Endothelial cell of umbilical vein (primary cell): ENCODE measurements around the gene TBC1D8. TPM values are rescaled to one million over a fixed set of nuclear protein-coding genes. Genes with fewer than 3 reads are reported as not detected.

Source experiments
- BruUV-seq: library from RNA; stranded (reverse); fragments of 400-500 nt; replicated peaks from 2 replicates; lab custom pipeline; 2021; lab: Mats Ljungman, UMichigan
- CTCF ChIA-PET: fragments of 300-600, 350-600 bp; sonication (Branson Sonifier 250); formaldehyde crosslinking; loops from one replicate; lab custom pipeline; 2021; ENCODE audit warnings: antibody characterized with exemption, inconsistent platforms; lab: Charles Lee
- POLR2A ChIA-PET: fragments of 300-600, 350-600 bp; sonication (Branson Sonifier 250); formaldehyde crosslinking; loops from one replicate; lab custom pipeline; 2021; ENCODE audit warnings: antibody characterized with exemption, inconsistent platforms; lab: Charles Lee
- DNase-seq: peaks from one replicate; pipeline ENCODE4 v3.0.0-alpha.2; 2011; ENCODE audit warnings: low read depth, low spot score
- FAIRE-seq: peaks from 2 replicates; lab custom pipeline; 2011; peaks lifted over from hg19 to GRCh38; lab: Jason Lieb, UNC
- H2AFZ ChIP-seq: 2 replicates; pipeline ENCODE4 v1.6.0; 2012; ENCODE audit warnings: low read depth, low read length, control low read depth, inconsistent platforms
- H3K27ac ChIP-seq: 2 replicates; pipeline ENCODE4 v1.5.1; 2011; ENCODE audit warnings: low read depth, mild to moderate bottlenecking, control low read depth, low read length, moderate library complexity; ENCODE audit not compliant: insufficient read depth
- H3K27me3 ChIP-seq, 2 experiments: 2 replicates each; pipeline versions ENCODE4 v1.6.0 to v1.6.1; 2011; ENCODE audit warnings: low read length in 2 of 2, mixed read lengths in 1 of 2; ENCODE audit not compliant: control insufficient read depth in 2 of 2, insufficient read depth in 2 of 2
- H3K36me3 ChIP-seq, 2 experiments: 2 replicates in 1 of 2; 3 replicates in 1 of 2; pipeline ENCODE4 v1.5.1; 2011; ENCODE audit warnings: low read length in 2 of 2, mild to moderate bottlenecking in 1 of 2, moderate library complexity in 1 of 2; ENCODE audit not compliant: control insufficient read depth in 2 of 2, insufficient read depth in 2 of 2; ENCODE audit errors: extremely low read depth in 1 of 2
- H3K4me1 ChIP-seq: 3 replicates; pipeline ENCODE4 v1.5.1; 2011; ENCODE audit warnings: mild to moderate bottlenecking, low read length; ENCODE audit not compliant: control insufficient read depth, insufficient read depth; ENCODE audit errors: extremely low read depth
- H3K4me2 ChIP-seq: 2 replicates; pipeline ENCODE4 v1.6.1; 2011; ENCODE audit warnings: low read length, control low read depth, mixed read lengths; ENCODE audit not compliant: insufficient read depth
- H3K4me3 ChIP-seq, 3 experiments: fragments of 200-600 bp in 1 of 3; sonication (generic), shearing (Covaris generic) in 1 of 3; replicated peaks in 1 of 3; 2 replicates each; pipeline ENCODE4 v1.5.1; 2011 to 2016; ENCODE audit warnings: control low read depth in 3 of 3, low read length in 3 of 3, mild to moderate bottlenecking in 2 of 3, inconsistent platforms in 1 of 3, low read depth in 1 of 3, moderate library complexity in 1 of 3; ENCODE audit not compliant: insufficient read depth in 1 of 3
- H3K79me2 ChIP-seq: 2 replicates; pipeline ENCODE4 v1.6.0; 2012; ENCODE audit warnings: low read length, inconsistent platforms; ENCODE audit not compliant: control insufficient read depth, insufficient read depth
- H3K9ac ChIP-seq: replicated peaks from 2 replicates; pipeline ENCODE3; 2011; ENCODE audit warnings: low read length, control low read depth; ENCODE audit not compliant: insufficient read depth; ENCODE audit errors: extremely low read depth
- H3K9me1 ChIP-seq: replicated peaks from 3 replicates; pipeline ENCODE4 v1.6.0; 2011; ENCODE audit warnings: mild to moderate bottlenecking, low read length; ENCODE audit not compliant: control insufficient read depth, insufficient read depth; ENCODE audit errors: extremely low read depth
- H3K9me3 ChIP-seq: replicated peaks from 2 replicates; pipeline ENCODE4 v1.5.1; 2012; ENCODE audit warnings: low read length, inconsistent platforms; ENCODE audit not compliant: control insufficient read depth, insufficient read depth
- H4K20me1 ChIP-seq: replicated peaks from 2 replicates; pipeline ENCODE3; 2011; ENCODE audit warnings: mild to moderate bottlenecking, low read length; ENCODE audit not compliant: control insufficient read depth, insufficient read depth; ENCODE audit errors: extremely low read depth
- EZH2 ChIP-seq: IDR thresholded peaks from 2 replicates; pipeline ENCODE4 v1.6.1; 2012; ENCODE audit warnings: borderline replicate concordance, low read depth, mild to moderate bottlenecking, moderate library complexity, low read length, inconsistent platforms; ENCODE audit not compliant: severe bottlenecking
- FOS ChIP-seq: IDR thresholded peaks from 2 replicates; pipeline ENCODE4 v1.6.1; 2011; ENCODE audit warnings: mild to moderate bottlenecking, low read length, moderate library complexity, borderline replicate concordance; ENCODE audit not compliant: insufficient read depth
- GATA2 ChIP-seq: IDR thresholded peaks from 2 replicates; pipeline ENCODE4 v1.7.0; 2011; ENCODE audit warnings: low read depth, mild to moderate bottlenecking, moderate library complexity, mixed read lengths, low read length; ENCODE audit not compliant: insufficient read length, insufficient read depth
- JUN ChIP-seq: IDR thresholded peaks from 2 replicates; pipeline ENCODE4 v1.6.1; 2011; ENCODE audit warnings: borderline replicate concordance, low read depth; ENCODE audit not compliant: insufficient read length, insufficient read depth
- MAX ChIP-seq: IDR thresholded peaks from 2 replicates; pipeline ENCODE4 v1.6.1; 2011; ENCODE audit not compliant: insufficient read depth, insufficient read length
- MYC ChIP-seq: IDR thresholded peaks from one replicate; pipeline ENCODE4 v1.6.1; 2011; ENCODE audit warnings: mild to moderate bottlenecking, low read depth, low read length
- POLR2A ChIP-seq: IDR thresholded peaks from 2 replicates; pipeline ENCODE4 v1.6.1; 2012; ENCODE audit warnings: low read depth, mild to moderate bottlenecking, control low read depth, low read length
- POLR2AphosphoS5 ChIP-seq: IDR thresholded peaks from 2 replicates; pipeline ENCODE4 v1.6.1; 2012; ENCODE audit warnings: low read depth, mild to moderate bottlenecking, control low read depth, low read length, moderate library complexity; ENCODE audit not compliant: insufficient read depth
- dilution Hi-C: fragments of 300-500 bp; cut with MboI; formaldehyde crosslinking; loops from one replicate; pipeline ENCODE4 v1.15.0; 2019; ENCODE audit warnings: low sequenced_read_pairs; ENCODE audit not compliant: extremely low pct_ligation_motif_present
- intact Hi-C: fragments of 100-400 bp; cut with micrococcal nuclease; formaldehyde crosslinking; loops from one replicate; pipeline ENCODE4 v1.10.0; 2022
- polyA plus RNA-seq, 4 experiments: library from polyadenylated mRNA; depleted of rRNA in 3 of 4; stranded (reverse) in 3 of 4; unstranded in 1 of 4; fragments of >200 nt; gene quantifications; 2 replicates each; pipeline versions ENCODE4 v1.2.1 to v1.2.3, GENCODE V29; 2011 to 2012; ENCODE audit warnings: missing spikeins in 1 of 4
- total RNA-seq: library from RNA; stranded (reverse); gene quantifications from 2 replicates; pipeline ENCODE4 v1.2.3, GENCODE V29; 2021
- TF ChIP-seq, protein P1 (sequence below), 2 donors: IDR thresholded peaks; 1 replicate in 1 of 2; 2 replicates in 1 of 2; pipeline ENCODE4 v1.5.1; 2011; ENCODE audit warnings: low read length in 2 of 2, mild to moderate bottlenecking in 2 of 2, moderate library complexity in 2 of 2, control low read depth in 1 of 2, inconsistent platforms in 1 of 2, low read depth in 1 of 2; ENCODE audit not compliant: insufficient read depth in 1 of 2; ENCODE audit errors: extremely low read depth in 1 of 2

The TBC1D8 gene
- total and polyA plus RNA-seq, 2 donors (not counting 3 experiments of a cell fraction or from before 2014, with no cell fraction given): 28.5 to 32.1 TPM

DNA sequence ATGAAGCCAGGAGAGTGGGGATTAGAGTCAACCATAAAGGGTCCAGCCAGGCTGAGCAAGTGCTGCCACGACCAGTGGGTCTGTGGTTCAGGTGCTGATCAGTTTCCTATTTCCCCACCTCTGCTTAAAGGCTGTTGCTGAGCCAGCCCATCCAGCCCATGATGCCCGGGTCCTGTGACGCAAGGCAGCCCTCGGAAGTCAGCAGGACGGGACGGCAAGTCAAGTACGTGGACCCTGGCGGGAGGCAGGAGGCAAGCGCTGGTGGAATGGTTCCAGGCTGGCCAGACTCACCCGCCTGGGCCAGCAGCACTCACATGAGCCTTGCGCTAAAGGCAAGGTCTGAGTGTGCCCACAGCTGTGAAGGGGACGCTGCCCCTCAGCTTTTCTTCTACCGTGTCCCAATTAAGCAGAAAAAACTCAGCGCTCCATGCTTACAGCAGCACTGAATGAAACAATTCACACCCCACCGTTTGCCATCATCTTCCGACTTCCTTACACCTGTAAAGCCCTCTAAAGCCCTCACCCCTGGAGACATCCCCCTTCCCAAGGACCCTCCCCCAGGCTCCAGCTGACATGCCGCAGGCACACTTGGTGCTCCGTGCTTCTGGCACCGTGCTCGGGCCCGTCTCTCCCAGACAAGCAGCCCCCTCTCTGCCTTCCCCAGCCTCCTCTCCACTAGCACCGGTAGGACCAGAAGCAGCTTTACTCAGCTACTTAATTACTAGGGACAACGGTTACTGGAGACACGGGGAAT is 160.4 kb downstream of the TBC1D8 start:
- no peak for DNase-seq
- no peaks in the 10 kb centered on the region for H4K20me1 ChIP-seq
- H3K27ac ChIP-seq: no peak overlapping the region
- H2AFZ ChIP-seq: no peak overlapping the region
- H3K79me2 ChIP-seq: no peaks in the 10 kb centered on the region
- no peaks in the 10 kb centered on the region for H3K27me3 ChIP-seq
- H3K9me1 ChIP-seq: no peaks in the 10 kb centered on the region
- intact Hi-C loops (no loop called here), dilution Hi-C loops (no loop called here)
- no peaks in the 10 kb centered on the region for H3K9me3 ChIP-seq
- BruUV-seq: no TSS peak
- TF ChIP-seq, protein P1, sequence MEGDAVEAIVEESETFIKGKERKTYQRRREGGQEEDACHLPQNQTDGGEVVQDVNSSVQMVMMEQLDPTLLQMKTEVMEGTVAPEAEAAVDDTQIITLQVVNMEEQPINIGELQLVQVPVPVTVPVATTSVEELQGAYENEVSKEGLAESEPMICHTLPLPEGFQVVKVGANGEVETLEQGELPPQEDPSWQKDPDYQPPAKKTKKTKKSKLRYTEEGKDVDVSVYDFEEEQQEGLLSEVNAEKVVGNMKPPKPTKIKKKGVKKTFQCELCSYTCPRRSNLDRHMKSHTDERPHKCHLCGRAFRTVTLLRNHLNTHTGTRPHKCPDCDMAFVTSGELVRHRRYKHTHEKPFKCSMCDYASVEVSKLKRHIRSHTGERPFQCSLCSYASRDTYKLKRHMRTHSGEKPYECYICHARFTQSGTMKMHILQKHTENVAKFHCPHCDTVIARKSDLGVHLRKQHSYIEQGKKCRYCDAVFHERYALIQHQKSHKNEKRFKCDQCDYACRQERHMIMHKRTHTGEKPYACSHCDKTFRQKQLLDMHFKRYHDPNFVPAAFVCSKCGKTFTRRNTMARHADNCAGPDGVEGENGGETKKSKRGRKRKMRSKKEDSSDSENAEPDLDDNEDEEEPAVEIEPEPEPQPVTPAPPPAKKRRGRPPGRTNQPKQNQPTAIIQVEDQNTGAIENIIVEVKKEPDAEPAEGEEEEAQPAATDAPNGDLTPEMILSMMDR (IDR thresholded peaks at IDR 0.05; ENCODE audit: extremely low read depth in 1 of 2, insufficient read depth in 1 of 2, low read depth in 1 of 2, low read length in 2 of 2): no peak
- TF ChIP-seq MAX (no peak), POLR2AphosphoS5 (no peak), MYC (no peak), EZH2 (no peak), POLR2A (no peak), GATA2 (no peak), JUN (no peak), FOS (no peak)
- no peak overlapping the region for H3K4me2 ChIP-seq
- POLR2A ChIA-PET: no interaction called here
- no peak overlapping the region for H3K4me3 ChIP-seq
- CTCF ChIA-PET: interaction anchor here (1.9 kb wide), 1 partner anchor 22 kb away, joined by 4 read pairs; no protein-coding TSS in a partner anchor
- no peaks in the 10 kb centered on the region for H3K4me1 ChIP-seq
- no peak overlapping the region for H3K9ac ChIP-seq
- H3K36me3 ChIP-seq: peaks cover 2 to 31% of the 10 kb centered on the region in 2 experiments
- FAIRE-seq: no peak
